DND-41 (cell line): Measurements from ENCODE around the gene KCNG2.

Experiments used
- EZH2 ChIP-seq: IDR thresholded peaks from 3 replicates; pipeline ENCODE4 v1.6.1; 2012; ENCODE audit warnings: borderline replicate concordance, low read depth, mild to moderate bottlenecking, moderate library complexity, low read length, inconsistent platforms; ENCODE audit not compliant: severe bottlenecking
- TF ChIP-seq, protein P1 (sequence below): IDR thresholded peaks from 2 replicates; pipeline ENCODE4 v1.5.1; 2012; ENCODE audit warnings: borderline replicate concordance, low read length, moderate library complexity, mild to moderate bottlenecking; ENCODE audit not compliant: poor library complexity, severe bottlenecking; ENCODE audit errors: extremely low read depth

DNA sequence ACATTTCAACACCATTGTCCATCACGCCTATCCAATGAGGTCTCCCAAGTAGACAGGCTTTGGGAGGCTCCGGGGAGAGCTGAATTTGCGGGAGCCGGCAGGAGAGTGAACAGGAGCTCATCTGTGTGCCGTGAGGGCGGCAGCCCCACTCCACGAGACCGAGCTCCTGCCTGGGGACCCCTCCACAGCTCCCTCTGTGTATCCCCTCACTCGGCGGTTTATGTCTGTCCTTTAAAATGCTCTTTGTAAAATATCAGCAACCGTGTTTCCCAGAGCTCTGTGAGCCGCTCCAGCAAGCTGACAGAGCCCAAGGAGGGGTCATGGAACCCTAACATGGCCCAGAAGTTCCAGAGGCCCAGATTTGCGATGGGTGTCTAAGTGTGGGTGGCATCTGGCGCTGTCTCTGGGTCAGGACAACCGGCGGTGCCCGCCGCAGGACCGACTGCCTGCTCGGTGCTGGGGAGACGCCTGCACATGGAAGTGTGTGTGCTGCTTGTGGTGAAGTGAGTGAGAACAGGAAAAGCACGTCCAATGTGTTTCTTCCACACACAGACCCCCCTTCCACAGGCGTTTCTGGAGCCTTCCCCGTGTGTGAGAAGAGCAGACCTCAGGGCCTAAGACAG, 118.9 kb downstream of the KCNG2 start:
- TF ChIP-seq, protein P1, sequence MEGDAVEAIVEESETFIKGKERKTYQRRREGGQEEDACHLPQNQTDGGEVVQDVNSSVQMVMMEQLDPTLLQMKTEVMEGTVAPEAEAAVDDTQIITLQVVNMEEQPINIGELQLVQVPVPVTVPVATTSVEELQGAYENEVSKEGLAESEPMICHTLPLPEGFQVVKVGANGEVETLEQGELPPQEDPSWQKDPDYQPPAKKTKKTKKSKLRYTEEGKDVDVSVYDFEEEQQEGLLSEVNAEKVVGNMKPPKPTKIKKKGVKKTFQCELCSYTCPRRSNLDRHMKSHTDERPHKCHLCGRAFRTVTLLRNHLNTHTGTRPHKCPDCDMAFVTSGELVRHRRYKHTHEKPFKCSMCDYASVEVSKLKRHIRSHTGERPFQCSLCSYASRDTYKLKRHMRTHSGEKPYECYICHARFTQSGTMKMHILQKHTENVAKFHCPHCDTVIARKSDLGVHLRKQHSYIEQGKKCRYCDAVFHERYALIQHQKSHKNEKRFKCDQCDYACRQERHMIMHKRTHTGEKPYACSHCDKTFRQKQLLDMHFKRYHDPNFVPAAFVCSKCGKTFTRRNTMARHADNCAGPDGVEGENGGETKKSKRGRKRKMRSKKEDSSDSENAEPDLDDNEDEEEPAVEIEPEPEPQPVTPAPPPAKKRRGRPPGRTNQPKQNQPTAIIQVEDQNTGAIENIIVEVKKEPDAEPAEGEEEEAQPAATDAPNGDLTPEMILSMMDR, result no peak
- no peak for TF ChIP-seq EZH2
